Suprapubic skin (tissue), 4 donors: Measurements from ENCODE around the gene TENM3. TPM values are rescaled to one million over a fixed set of nuclear protein-coding genes. Genes with fewer than 3 reads are reported as not detected.

Experiments used
- DNase-seq, 2 donors: peaks; one replicate each; pipeline ENCODE4 v3.0.0-alpha.2; 2019; ENCODE audit warnings: low spot score in 2 of 2
- H3K27ac ChIP-seq: fragments of 200-600 bp; sonication (generic); one replicate; pipeline ENCODE4 v1.5.1; 2019
- H3K27me3 ChIP-seq: fragments of 200-600 bp; sonication (generic); one replicate; pipeline ENCODE4 v1.5.1; 2019
- H3K36me3 ChIP-seq: fragments of 200-600 bp; sonication (generic); one replicate; pipeline ENCODE4 v1.5.1; 2019
- H3K4me1 ChIP-seq: fragments of 200-600 bp; sonication (generic); one replicate; pipeline ENCODE4 v1.5.1; 2019
- H3K4me3 ChIP-seq: fragments of 200-600 bp; sonication (generic); one replicate; pipeline ENCODE4 v1.5.1; 2019; ENCODE audit warnings: mild to moderate bottlenecking
- H3K9me3 ChIP-seq: fragments of 200-600 bp; sonication (generic); one replicate; pipeline ENCODE4 v1.5.1; 2019
- CTCF ChIP-seq, 2 donors: fragments of 200-600 bp in 1 of 2; fragments of 450-650 bp in 1 of 2; sonication (generic) in 1 of 2; IDR thresholded peaks; one replicate each; pipeline ENCODE4 v1.5.1; 2016 to 2019; ENCODE audit warnings: antibody characterized with exemption in 2 of 2, mild to moderate bottlenecking in 1 of 2, moderate library complexity in 1 of 2
- EP300 ChIP-seq: sonication (generic); formaldehyde crosslinking; IDR thresholded peaks from one replicate; pipeline ENCODE4 v1.6.1; 2017; ENCODE audit warnings: antibody characterized with exemption
- POLR2A ChIP-seq, 2 donors: fragments of 450-650 bp; IDR thresholded peaks; one replicate each; pipeline ENCODE4 v1.6.1; 2017; ENCODE audit warnings: antibody characterized with exemption in 2 of 2, mild to moderate bottlenecking in 2 of 2, moderate library complexity in 2 of 2
- POLR2AphosphoS5 ChIP-seq, 3 donors: sonication (generic); formaldehyde crosslinking; IDR thresholded peaks; one replicate each; pipeline ENCODE4 v1.6.1; 2017; ENCODE audit warnings: antibody characterized with exemption in 3 of 3
- WGBS: methylation state at CpG from one replicate; pipeline ENCODE4 v1.1.5; 2018; 5-methylcytosine and 5-hydroxymethylcytosine counted together
- total RNA-seq, 4 donors: library from RNA; depleted of rRNA; stranded (reverse); fragments of >200 nt; gene quantifications; one replicate each; pipeline ENCODE4 v1.1.0, GENCODE V29; 2016

The TENM3 gene
- total RNA-seq, 4 donors from 2014 or later, result 0.81 to 2.9 (median 1.8) TPM

- Histone ChIP-seq H3K27me3 (no peaks in the 10 kb centered on the region), H3K4me1 (no peaks in the 10 kb centered on the region), H3K36me3 (no peaks in the 10 kb centered on the region), H3K4me3 (no peak overlapping the region), H3K9me3 (no peaks in the 10 kb centered on the region), H3K27ac (no peak overlapping the region)
- TF ChIP-seq EP300, result no peak
- no peak for TF ChIP-seq CTCF (IDR thresholded peaks at IDR 0.05)
- no peak for TF ChIP-seq POLR2AphosphoS5 (IDR thresholded peaks at IDR 0.05)
- no peak for TF ChIP-seq POLR2A (IDR thresholded peaks at IDR 0.05)
- 20% methylated on average over 1 of the region's 1 CpG for WGBS
- no peak for DNase-seq
Measured at GRCh38 chr4:182518421-182518820, 275.2 kb downstream of the TENM3 start.

- Histone ChIP-seq H3K4me3 (no peak overlapping the region), H3K9me3 (no peaks in the 10 kb centered on the region), H3K27me3 (no peaks in the 10 kb centered on the region), H3K4me1 (no peaks in the 10 kb centered on the region), H3K27ac (no peak overlapping the region), H3K36me3 (no peaks in the 10 kb centered on the region)
- 71% methylated on average over 2 of the region's 2 CpGs for WGBS
- TF ChIP-seq POLR2A (IDR thresholded peaks at IDR 0.05) (no peak), EP300 (no peak), CTCF (IDR thresholded peaks at IDR 0.05) (no peak), POLR2AphosphoS5 (IDR thresholded peaks at IDR 0.05) (no peak)
- no peak for DNase-seq
Measured at GRCh38 chr4:182519528-182519927, 276.3 kb downstream of the TENM3 start.

- H3K27ac ChIP-seq, result no peak overlapping the region
- H3K9me3 ChIP-seq, result no peaks in the 10 kb centered on the region
- no peaks in the 10 kb centered on the region for H3K27me3 ChIP-seq
- no peaks in the 10 kb centered on the region for H3K4me1 ChIP-seq
- no peak for TF ChIP-seq CTCF (IDR thresholded peaks at IDR 0.05)
- TF ChIP-seq POLR2AphosphoS5 (IDR thresholded peaks at IDR 0.05), result no peak
- H3K4me3 ChIP-seq, result no peak overlapping the region
- 49% methylated on average over 1 of the region's 1 CpG for WGBS
- H3K36me3 ChIP-seq, result no peaks in the 10 kb centered on the region
- DNase-seq, result no peak
Measured at GRCh38 chr4:182521011-182521410, 277.8 kb downstream of the TENM3 start.

- H3K4me1 ChIP-seq, result no peaks in the 10 kb centered on the region
- no peak overlapping the region for H3K4me3 ChIP-seq
Measured at GRCh38 chr4:182528819-182529218, 285.6 kb downstream of the TENM3 start.

GRCh38 chr4:182530451-182530850, 287.2 kb downstream of the TENM3 start:
- Histone ChIP-seq H3K4me1 (no peaks in the 10 kb centered on the region), H3K27ac (no peak overlapping the region), H3K4me3 (no peak overlapping the region), H3K36me3 (no peaks in the 10 kb centered on the region), H3K27me3 (no peaks in the 10 kb centered on the region), H3K9me3 (no peaks in the 10 kb centered on the region)
- no peak for DNase-seq
- WGBS, result 85% methylated on average over 8 of the region's 8 CpGs
- TF ChIP-seq POLR2AphosphoS5 (IDR thresholded peaks at IDR 0.05), result no peak
- TF ChIP-seq POLR2A (IDR thresholded peaks at IDR 0.05), result no peak
- no peak for TF ChIP-seq EP300
- no peak for TF ChIP-seq CTCF (IDR thresholded peaks at IDR 0.05)

More at GRCh38 chr4:182528819-182529218, 285.6 kb downstream of the TENM3 start:
- TF ChIP-seq POLR2AphosphoS5 (IDR thresholded peaks at IDR 0.05), result no peak
- no peak for TF ChIP-seq EP300
- no peak for TF ChIP-seq POLR2A (IDR thresholded peaks at IDR 0.05)
- TF ChIP-seq CTCF (IDR thresholded peaks at IDR 0.05), result no peak
- DNase-seq, result no peak
- no peaks in the 10 kb centered on the region for H3K9me3 ChIP-seq
- no peaks in the 10 kb centered on the region for H3K27me3 ChIP-seq
- no peaks in the 10 kb centered on the region for H3K36me3 ChIP-seq
- H3K27ac ChIP-seq, result no peak overlapping the region
- 95% methylated on average over 8 of the region's 8 CpGs for WGBS
